GM12874 (cell line): ENCODE results near the gene NDUFAB1.

Source experiments
- CTCF ChIP-seq: IDR thresholded peaks from 2 replicates; pipeline ENCODE4 v1.5.1; 2011; ENCODE audit warnings: low read depth, mild to moderate bottlenecking, control low read depth, low read length, moderate library complexity; ENCODE audit not compliant: insufficient read depth

NDUFAB1 gene

GRCh38 chr16:23624092-23624491 is 28.0 kb upstream of the NDUFAB1 start:
- TF ChIP-seq CTCF, result no peak

- TF ChIP-seq CTCF, result no peak
These were observed 19.7 kb upstream of the NDUFAB1 start for GRCh38 chr16:23615805-23616204.

- no peak for TF ChIP-seq CTCF
These were observed 15.8 kb upstream of the NDUFAB1 start for GRCh38 chr16:23611936-23612335.

- no peak for TF ChIP-seq CTCF
These were observed 13.8 kb upstream of the NDUFAB1 start for GRCh38 chr16:23609929-23610328.

- no peak for TF ChIP-seq CTCF
These were observed 12.1 kb upstream of the NDUFAB1 start for GRCh38 chr16:23608194-23608593.

- no peak for TF ChIP-seq CTCF
These were observed 11.6 kb upstream of the NDUFAB1 start for GRCh38 chr16:23607726-23608125.

GRCh38 chr16:23597003-23597756 is 1.1 kb upstream of the NDUFAB1 start:
- TF ChIP-seq CTCF, result peak; percentile 48; the same call in 1 of the 2 replicates
